H1 (cell line): ENCODE measurements around the gene GRIA2. TPM values are rescaled to one million over a fixed set of nuclear protein-coding genes. Genes with fewer than 3 reads are reported as not detected.

Experiments used
- EZH2 ChIP-seq: fragments of 200-600 bp; sonication (generic); IDR thresholded peaks from 2 replicates; pipeline ENCODE4 v1.7.1; 2012; ENCODE audit warnings: low read depth, mild to moderate bottlenecking, moderate library complexity, low read length, inconsistent platforms; ENCODE audit not compliant: severe bottlenecking
- JUND ChIP-seq: IDR thresholded peaks from 2 replicates; pipeline ENCODE4 v1.6.1; 2011; ENCODE audit warnings: mild to moderate bottlenecking, improper control_type of control experiment, low read length
- RAD21 ChIP-seq, 2 experiments: IDR thresholded peaks in 1 of 2; conservative IDR thresholded peaks in 1 of 2; 2 replicates each; pipeline ENCODE4 v1.6.1; 2011; ENCODE audit warnings: low read depth in 2 of 2, low read length in 2 of 2, improper control_type of control experiment in 1 of 2, inconsistent platforms in 1 of 2, mild to moderate bottlenecking in 1 of 2, moderate library complexity in 1 of 2
- polyA plus RNA-seq, 7 experiments: library from polyadenylated mRNA; depleted of rRNA in 3 of 7; stranded (reverse) in 5 of 7; unstranded in 2 of 7; fragments of >200 nt in 5 of 7; fragments of 200-250 nt in 2 of 7; gene quantifications; 1 replicate in 5 of 7; 2 replicates in 1 of 7; 4 replicates in 1 of 7; pipeline versions ENCODE4 v1.2.1 to v1.2.3, GENCODE V29; 2011 to 2013; ENCODE audit warnings: missing spikeins in 2 of 7, mixed read lengths in 2 of 7
- total RNA-seq: library from RNA; stranded (reverse); fragmentation: NEBNext Ultra II Directional; extraction: Animal tissue kit (Norgen Biotek cat#: 25700); gene quantifications from 2 replicates; pipeline ENCODE4 v1.2.1, GENCODE V29; 2021
- TF ChIP-seq, protein P1 (sequence below): fragments of 300-600 bp; sonication (generic); IDR thresholded peaks from 2 replicates; pipeline ENCODE4 v1.7.1; 2012; ENCODE audit warnings: low read length, moderate library complexity, mild to moderate bottlenecking, inconsistent platforms; ENCODE audit not compliant: insufficient replicate concordance
- TF ChIP-seq, protein P2 (sequence below), 3 experiments: IDR thresholded peaks; 1 replicate in 2 of 3; 2 replicates in 1 of 3; pipeline versions ENCODE4 v1.5.1 to v1.6.1; 2011; ENCODE audit warnings: low read length in 3 of 3, mild to moderate bottlenecking in 3 of 3, inconsistent platforms in 2 of 3, low read depth in 1 of 3, moderate library complexity in 1 of 3; ENCODE audit not compliant: insufficient read depth in 1 of 3; ENCODE audit errors: control extremely low read depth in 1 of 3

GRIA2 gene
- total and polyA plus RNA-seq, 2 of the 8 experiments (the other 6 are each of a cell fraction or from before 2014, with no cell fraction given), result not detected

DNA sequence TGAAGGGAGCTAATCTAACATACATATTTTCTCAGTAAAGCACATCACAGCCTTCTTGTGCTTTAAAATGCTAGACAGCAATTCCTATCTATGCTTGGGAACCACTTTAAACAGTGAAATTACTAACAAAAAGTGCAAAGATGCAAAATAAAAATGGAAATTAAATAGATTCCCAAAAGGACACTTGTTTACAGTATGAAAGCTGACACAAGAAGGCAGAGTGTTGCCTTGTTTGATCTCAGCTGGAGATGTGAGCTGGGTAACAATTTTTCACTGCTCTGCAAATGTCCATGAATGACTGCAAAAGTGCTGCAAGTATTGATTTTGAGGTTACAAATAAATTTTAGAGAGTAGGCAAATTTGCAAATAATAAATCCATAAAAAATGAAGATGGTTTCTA lies 22.3 kb downstream of the GRIA2 start (continued):
- TF ChIP-seq, protein P1, sequence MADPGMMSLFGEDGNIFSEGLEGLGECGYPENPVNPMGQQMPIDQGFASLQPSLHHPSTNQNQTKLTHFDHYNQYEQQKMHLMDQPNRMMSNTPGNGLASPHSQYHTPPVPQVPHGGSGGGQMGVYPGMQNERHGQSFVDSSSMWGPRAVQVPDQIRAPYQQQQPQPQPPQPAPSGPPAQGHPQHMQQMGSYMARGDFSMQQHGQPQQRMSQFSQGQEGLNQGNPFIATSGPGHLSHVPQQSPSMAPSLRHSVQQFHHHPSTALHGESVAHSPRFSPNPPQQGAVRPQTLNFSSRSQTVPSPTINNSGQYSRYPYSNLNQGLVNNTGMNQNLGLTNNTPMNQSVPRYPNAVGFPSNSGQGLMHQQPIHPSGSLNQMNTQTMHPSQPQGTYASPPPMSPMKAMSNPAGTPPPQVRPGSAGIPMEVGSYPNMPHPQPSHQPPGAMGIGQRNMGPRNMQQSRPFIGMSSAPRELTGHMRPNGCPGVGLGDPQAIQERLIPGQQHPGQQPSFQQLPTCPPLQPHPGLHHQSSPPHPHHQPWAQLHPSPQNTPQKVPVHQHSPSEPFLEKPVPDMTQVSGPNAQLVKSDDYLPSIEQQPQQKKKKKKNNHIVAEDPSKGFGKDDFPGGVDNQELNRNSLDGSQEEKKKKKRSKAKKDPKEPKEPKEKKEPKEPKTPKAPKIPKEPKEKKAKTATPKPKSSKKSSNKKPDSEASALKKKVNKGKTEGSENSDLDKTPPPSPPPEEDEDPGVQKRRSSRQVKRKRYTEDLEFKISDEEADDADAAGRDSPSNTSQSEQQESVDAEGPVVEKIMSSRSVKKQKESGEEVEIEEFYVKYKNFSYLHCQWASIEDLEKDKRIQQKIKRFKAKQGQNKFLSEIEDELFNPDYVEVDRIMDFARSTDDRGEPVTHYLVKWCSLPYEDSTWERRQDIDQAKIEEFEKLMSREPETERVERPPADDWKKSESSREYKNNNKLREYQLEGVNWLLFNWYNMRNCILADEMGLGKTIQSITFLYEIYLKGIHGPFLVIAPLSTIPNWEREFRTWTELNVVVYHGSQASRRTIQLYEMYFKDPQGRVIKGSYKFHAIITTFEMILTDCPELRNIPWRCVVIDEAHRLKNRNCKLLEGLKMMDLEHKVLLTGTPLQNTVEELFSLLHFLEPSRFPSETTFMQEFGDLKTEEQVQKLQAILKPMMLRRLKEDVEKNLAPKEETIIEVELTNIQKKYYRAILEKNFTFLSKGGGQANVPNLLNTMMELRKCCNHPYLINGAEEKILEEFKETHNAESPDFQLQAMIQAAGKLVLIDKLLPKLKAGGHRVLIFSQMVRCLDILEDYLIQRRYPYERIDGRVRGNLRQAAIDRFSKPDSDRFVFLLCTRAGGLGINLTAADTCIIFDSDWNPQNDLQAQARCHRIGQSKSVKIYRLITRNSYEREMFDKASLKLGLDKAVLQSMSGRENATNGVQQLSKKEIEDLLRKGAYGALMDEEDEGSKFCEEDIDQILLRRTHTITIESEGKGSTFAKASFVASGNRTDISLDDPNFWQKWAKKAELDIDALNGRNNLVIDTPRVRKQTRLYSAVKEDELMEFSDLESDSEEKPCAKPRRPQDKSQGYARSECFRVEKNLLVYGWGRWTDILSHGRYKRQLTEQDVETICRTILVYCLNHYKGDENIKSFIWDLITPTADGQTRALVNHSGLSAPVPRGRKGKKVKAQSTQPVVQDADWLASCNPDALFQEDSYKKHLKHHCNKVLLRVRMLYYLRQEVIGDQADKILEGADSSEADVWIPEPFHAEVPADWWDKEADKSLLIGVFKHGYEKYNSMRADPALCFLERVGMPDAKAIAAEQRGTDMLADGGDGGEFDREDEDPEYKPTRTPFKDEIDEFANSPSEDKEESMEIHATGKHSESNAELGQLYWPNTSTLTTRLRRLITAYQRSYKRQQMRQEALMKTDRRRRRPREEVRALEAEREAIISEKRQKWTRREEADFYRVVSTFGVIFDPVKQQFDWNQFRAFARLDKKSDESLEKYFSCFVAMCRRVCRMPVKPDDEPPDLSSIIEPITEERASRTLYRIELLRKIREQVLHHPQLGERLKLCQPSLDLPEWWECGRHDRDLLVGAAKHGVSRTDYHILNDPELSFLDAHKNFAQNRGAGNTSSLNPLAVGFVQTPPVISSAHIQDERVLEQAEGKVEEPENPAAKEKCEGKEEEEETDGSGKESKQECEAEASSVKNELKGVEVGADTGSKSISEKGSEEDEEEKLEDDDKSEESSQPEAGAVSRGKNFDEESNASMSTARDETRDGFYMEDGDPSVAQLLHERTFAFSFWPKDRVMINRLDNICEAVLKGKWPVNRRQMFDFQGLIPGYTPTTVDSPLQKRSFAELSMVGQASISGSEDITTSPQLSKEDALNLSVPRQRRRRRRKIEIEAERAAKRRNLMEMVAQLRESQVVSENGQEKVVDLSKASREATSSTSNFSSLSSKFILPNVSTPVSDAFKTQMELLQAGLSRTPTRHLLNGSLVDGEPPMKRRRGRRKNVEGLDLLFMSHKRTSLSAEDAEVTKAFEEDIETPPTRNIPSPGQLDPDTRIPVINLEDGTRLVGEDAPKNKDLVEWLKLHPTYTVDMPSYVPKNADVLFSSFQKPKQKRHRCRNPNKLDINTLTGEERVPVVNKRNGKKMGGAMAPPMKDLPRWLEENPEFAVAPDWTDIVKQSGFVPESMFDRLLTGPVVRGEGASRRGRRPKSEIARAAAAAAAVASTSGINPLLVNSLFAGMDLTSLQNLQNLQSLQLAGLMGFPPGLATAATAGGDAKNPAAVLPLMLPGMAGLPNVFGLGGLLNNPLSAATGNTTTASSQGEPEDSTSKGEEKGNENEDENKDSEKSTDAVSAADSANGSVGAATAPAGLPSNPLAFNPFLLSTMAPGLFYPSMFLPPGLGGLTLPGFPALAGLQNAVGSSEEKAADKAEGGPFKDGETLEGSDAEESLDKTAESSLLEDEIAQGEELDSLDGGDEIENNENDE, result no peak
- no peak for TF ChIP-seq EZH2
- TF ChIP-seq, protein P2, sequence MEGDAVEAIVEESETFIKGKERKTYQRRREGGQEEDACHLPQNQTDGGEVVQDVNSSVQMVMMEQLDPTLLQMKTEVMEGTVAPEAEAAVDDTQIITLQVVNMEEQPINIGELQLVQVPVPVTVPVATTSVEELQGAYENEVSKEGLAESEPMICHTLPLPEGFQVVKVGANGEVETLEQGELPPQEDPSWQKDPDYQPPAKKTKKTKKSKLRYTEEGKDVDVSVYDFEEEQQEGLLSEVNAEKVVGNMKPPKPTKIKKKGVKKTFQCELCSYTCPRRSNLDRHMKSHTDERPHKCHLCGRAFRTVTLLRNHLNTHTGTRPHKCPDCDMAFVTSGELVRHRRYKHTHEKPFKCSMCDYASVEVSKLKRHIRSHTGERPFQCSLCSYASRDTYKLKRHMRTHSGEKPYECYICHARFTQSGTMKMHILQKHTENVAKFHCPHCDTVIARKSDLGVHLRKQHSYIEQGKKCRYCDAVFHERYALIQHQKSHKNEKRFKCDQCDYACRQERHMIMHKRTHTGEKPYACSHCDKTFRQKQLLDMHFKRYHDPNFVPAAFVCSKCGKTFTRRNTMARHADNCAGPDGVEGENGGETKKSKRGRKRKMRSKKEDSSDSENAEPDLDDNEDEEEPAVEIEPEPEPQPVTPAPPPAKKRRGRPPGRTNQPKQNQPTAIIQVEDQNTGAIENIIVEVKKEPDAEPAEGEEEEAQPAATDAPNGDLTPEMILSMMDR (IDR thresholded peaks at IDR 0.05; ENCODE audit: control extremely low read depth in 1 of 3, insufficient read depth in 1 of 3, low read depth in 1 of 3, low read length in 3 of 3), result no peak
- TF ChIP-seq RAD21 (IDR thresholded peaks at IDR 0.05 in 1 of 2, conservative IDR thresholded peaks at IDR 0.05 in 1 of 2; ENCODE audit: low read depth in 2 of 2, low read length in 2 of 2), result no peak
- TF ChIP-seq JUND, result no peak
- TF ChIP-seq, all 59 proteins: peak for 0
